ENCODE measurements around the gene PDCD4. TPM values are rescaled to one million over a fixed set of nuclear protein-coding genes. Genes with fewer than 3 reads are reported as not detected.

The PDCD4 gene
- total and polyA plus RNA-seq, 9 of the 15 experiments (the other 6 are each of a cell fraction or from before 2014, with no cell fraction given), result 12.9 to 44.1 (median 33.7) TPM

GRCh38 chr10:110865809-110866482 is 5.8 kb upstream of the PDCD4 start:
- TF ChIP-seq ETV5 (CRISPR knock-in tag; IDR thresholded peaks at IDR 0.05; ENCODE audit: low read depth) (no peak), CHD4 (IDR thresholded peaks at IDR 0.05; ENCODE audit: insufficient read depth, insufficient replicate concordance, low read depth, low read length, poor library complexity, severe bottlenecking) (peak; percentile 40), ZFP36 (IDR thresholded peaks at IDR 0.05; ENCODE audit: low read depth, low read length, partially characterized antibody) (peak; percentile 69), KDM1A (IDR thresholded peaks at IDR 0.05) (peak; percentile 50 to 58; a peak in 3 of 4 replicates), ZNF561 (CRISPR knock-in tag; conservative IDR thresholded peaks at IDR 0.05) (no peak), PKNOX1 (IDR thresholded peaks at IDR 0.05) (peak; percentile 87), MEIS2 (IDR thresholded peaks at IDR 0.05; ENCODE audit: partially characterized antibody) (peak; percentile 47), BRD9 (IDR thresholded peaks at IDR 0.05; ENCODE audit: low read depth, partially characterized antibody) (no peak), HDAC2 (IDR thresholded peaks at IDR 0.05) (0 out of 2 replicates have a peak, but pooled peaks have one; percentile 28), ZNF436 (CRISPR knock-in tag; IDR thresholded peaks at IDR 0.05) (no peak), MYNN (IDR thresholded peaks at IDR 0.05) (peak; percentile 37; the same call in 1 of the 2 replicates), MYNN (CRISPR knock-in tag; IDR thresholded peaks at IDR 0.05) (no peak), ZNF124 (CRISPR knock-in tag; IDR thresholded peaks at IDR 0.05) (no peak), RBM25 (IDR thresholded peaks at IDR 0.05; ENCODE audit: low read depth, low read length, severe bottlenecking) (peak; percentile 86), ELF1 (tag; IDR thresholded peaks at IDR 0.05) (no peak), BCOR (IDR thresholded peaks at IDR 0.05) (peak; percentile 86), PBX2 (CRISPR knock-in tag; IDR thresholded peaks at IDR 0.05; ENCODE audit: low read depth) (no peak), PBX2 (tag; conservative IDR thresholded peaks at IDR 0.05; ENCODE audit: low read depth) (peak; percentile 67; the same call in 1 of the 2 replicates), MTA1 (IDR thresholded peaks at IDR 0.05; ENCODE audit: borderline replicate concordance) (no peak)
- BruUV-seq (replicated peaks), result no TSS peak
- H3K27me3 ChIP-seq (ENCODE audit: control insufficient read depth in 2 of 2, insufficient read depth in 2 of 2, low read length in 2 of 2), result no peaks in the 10 kb centered on the region
- DNase-seq (ENCODE audit: extremely low read depth in 1 of 4, low spot score in 3 of 4), result no peak
- intact Hi-C loops (cut with micrococcal nuclease) (no loop called here), in situ Hi-C loops (cut with MboI) (no loop called here)
- H3K4me3 ChIP-seq, result no peak overlapping the region
- peak; percentile 32 for FAIRE-seq
- H3K27ac ChIP-seq (ENCODE audit: extremely low read depth, low read depth, low read length), result no peak overlapping the region
- H3K4me2 ChIP-seq (ENCODE audit: insufficient read depth, low read length), result no peak overlapping the region
- H3K36me3 ChIP-seq (ENCODE audit: control insufficient read depth, insufficient read depth, low read length), result no peaks in the 10 kb centered on the region
- no peaks in the 10 kb centered on the region for H3K79me2 ChIP-seq (ENCODE audit: control insufficient read depth, insufficient read depth, low read length)
- H3K4me1 ChIP-seq (replicated peaks in 1 of 2; ENCODE audit: control insufficient read depth in 2 of 2, insufficient read depth in 2 of 2, low read length in 2 of 2), result peaks cover 9 to 55% of the 10 kb centered on the region in 2 experiments
- no peaks in the 10 kb centered on the region for H4K20me1 ChIP-seq (replicated peaks; ENCODE audit: control insufficient read depth, insufficient read depth, low read length)
- ChIA-PET CTCF (ENCODE audit: low intra/inter-chr PET ratio) (no interaction called here), POLR2A (no interaction called here)
- H3K9me1 ChIP-seq (ENCODE audit: control insufficient read depth, insufficient read depth, low read length), result no peaks in the 10 kb centered on the region
- ATAC-seq, result no peak
- no peaks in the 10 kb centered on the region for H3K9me3 ChIP-seq (replicated peaks; ENCODE audit: control insufficient read depth, insufficient read depth, low read depth, low read length)
- no peak overlapping the region for H3K9ac ChIP-seq (ENCODE audit: insufficient read depth in 1 of 2, low read depth in 2 of 2, low read length in 2 of 2)
- WGBS (ENCODE audit: insufficient coverage, low coverage, missing lambda C conversion rate), result 60% methylated on average over 4 of the region's 4 CpGs
- peak overlapping the region; percentile 99 for H2AFZ ChIP-seq (ENCODE audit: low read depth, low read length)
